Measurements from ENCODE around the gene DUOX1.
"Not testable (repeated sequence)": the region's sequence is repeated elsewhere in the genome, so short reads cannot be mapped to it uniquely, and the experiment has no call there.

DNA sequence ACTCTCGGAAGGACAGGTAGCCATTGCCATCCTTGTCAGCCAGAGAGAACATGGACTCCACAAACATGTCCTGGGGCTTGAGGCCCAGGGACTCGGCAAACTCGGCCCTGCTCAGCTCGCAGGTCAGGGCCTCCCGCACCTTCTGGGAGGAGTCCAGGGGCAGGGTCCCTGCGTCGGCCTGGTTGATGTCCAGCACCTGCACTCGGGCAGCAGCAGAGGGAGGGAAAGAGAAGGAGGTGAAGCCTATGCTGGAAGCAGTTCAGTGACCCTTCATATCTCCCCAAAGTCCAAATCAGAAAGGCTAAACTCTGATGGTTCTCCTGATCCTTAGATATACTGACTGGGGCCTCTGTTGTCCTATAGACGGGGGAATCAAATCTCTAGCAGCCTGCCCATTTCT is 25.6 kb upstream of the DUOX1 start:
- TF ChIP-seq POLR2A, POLR2AphosphoS5, SPI1, TAF1, POU2F2 (IDR thresholded peaks at IDR 0.05; ENCODE audit: low read depth, low read length): not testable (repeated sequence)

Measured in GM12891 (cell line).